Naive thymus-derived CD4-positive, alpha-beta T cell (primary cell): ENCODE data around the gene HSD11B1. TPM values are rescaled to one million over a fixed set of nuclear protein-coding genes. Genes with fewer than 3 reads are reported as not detected.

Experiments used
- ATAC-seq: fragments of 150-1000 bp; cut with Tn5 transposase; 2 replicates; pipeline ENCODE4 v1.10.0; 2021; ENCODE audit warnings: mild to moderate bottlenecking, moderate library complexity
- CTCF ChIA-PET: fragments of 350-600 bp; sonication (Branson Sonifier 250); formaldehyde crosslinking; loops from one replicate; lab custom pipeline; 2021; ENCODE audit warnings: antibody characterized with exemption; lab: Charles Lee
- POLR2A ChIA-PET: fragments of 350-600 bp; sonication (Branson Sonifier 250); formaldehyde crosslinking; loops from one replicate; lab custom pipeline; 2021; ENCODE audit warnings: antibody characterized with exemption, inconsistent platforms; lab: Charles Lee
- DNase-seq, 9 donors: peaks; one replicate each; pipeline versions ENCODE4 v3.0.0 to v3.0.0-alpha.2; 2020 to 2022; ENCODE audit warnings: mixed read lengths in 1 of 9
- H3K27ac ChIP-seq: one replicate; pipeline ENCODE4 v1.7.0; 2013; ENCODE audit warnings: mild to moderate bottlenecking, low read depth, low read length, moderate library complexity
- H3K27me3 ChIP-seq, 2 donors: one replicate each; pipeline ENCODE4 v1.7.0; 2013; ENCODE audit warnings: low read length in 2 of 2, mild to moderate bottlenecking in 2 of 2, moderate library complexity in 2 of 2; ENCODE audit not compliant: control insufficient read depth in 2 of 2, insufficient read depth in 2 of 2
- H3K36me3 ChIP-seq, 3 experiments: 1 replicate in 2 of 3; 2 replicates in 1 of 3; pipeline ENCODE4 v1.7.0; 2013; ENCODE audit warnings: low read length in 3 of 3, mild to moderate bottlenecking in 3 of 3, moderate library complexity in 1 of 3; ENCODE audit not compliant: insufficient read depth in 3 of 3, control insufficient read depth in 2 of 3
- H3K4me1 ChIP-seq, 2 donors: one replicate each; pipeline ENCODE4 v1.7.0; 2013; ENCODE audit warnings: low read length in 2 of 2, mild to moderate bottlenecking in 2 of 2, moderate library complexity in 1 of 2; ENCODE audit not compliant: control insufficient read depth in 2 of 2, insufficient read depth in 2 of 2
- H3K4me3 ChIP-seq: 2 replicates; pipeline ENCODE4 v1.7.0; 2013; ENCODE audit warnings: mild to moderate bottlenecking, low read length
- H3K9me3 ChIP-seq, 3 experiments: 1 replicate in 2 of 3; 2 replicates in 1 of 3; pipeline ENCODE4 v1.7.0; 2013; ENCODE audit warnings: low read length in 3 of 3; ENCODE audit not compliant: control insufficient read depth in 2 of 3
- H3K27ac Mint-ChIP-seq, 9 donors: one replicate each; pipeline ENCODE4 v1.8.0; 2020 to 2022; ENCODE audit warnings: mixed read lengths in 9 of 9, mild to moderate bottlenecking in 8 of 9, moderate library complexity in 5 of 9, inconsistent platforms in 2 of 9
- H3K27me3 Mint-ChIP-seq, 5 donors: one replicate each; pipeline ENCODE4 v1.8.0; 2021 to 2022; ENCODE audit warnings: mixed read lengths in 5 of 5, mild to moderate bottlenecking in 1 of 5
- H3K36me3 Mint-ChIP-seq, 5 donors: one replicate each; pipeline ENCODE4 v1.8.0; 2020 to 2022; ENCODE audit warnings: mixed read lengths in 5 of 5, mild to moderate bottlenecking in 3 of 5, inconsistent platforms in 1 of 5
- H3K4me1 Mint-ChIP-seq, 7 donors: one replicate each; pipeline ENCODE4 v1.8.0; 2020 to 2022; ENCODE audit warnings: mixed read lengths in 7 of 7, mild to moderate bottlenecking in 3 of 7, inconsistent platforms in 1 of 7
- H3K4me3 Mint-ChIP-seq, 10 donors: one replicate each; pipeline ENCODE4 v1.8.0; 2020 to 2022; ENCODE audit warnings: mild to moderate bottlenecking in 10 of 10, mixed read lengths in 10 of 10, moderate library complexity in 6 of 10, inconsistent platforms in 2 of 10
- H3K9me3 Mint-ChIP-seq, 11 donors: one replicate each; pipeline ENCODE4 v1.8.0; 2020 to 2022; ENCODE audit warnings: mixed read lengths in 11 of 11, mild to moderate bottlenecking in 4 of 11, inconsistent platforms in 1 of 11, moderate library complexity in 1 of 11
- intact Hi-C, 2 donors: fragments of 100-400 bp; cut with micrococcal nuclease; formaldehyde crosslinking; loops; one replicate each; pipeline ENCODE4 v1.15.1; 2023
- polyA plus RNA-seq, 2 donors: library from polyadenylated mRNA; unstranded; fragments of 300-500 nt; fragmentation: Illumina TruSeq; gene quantifications; one replicate each; pipeline ENCODE4 v1.2.3, GENCODE V29; 2021
- total RNA-seq, 6 experiments: library from RNA in 5 of 6; stranded (reverse) in 5 of 6; gene quantifications; 1 replicate in 5 of 6; 2 replicates in 1 of 6; pipeline ENCODE4 v1.2.3 and lab custom pipeline; 2021 to 2026

Gene HSD11B1
- total and polyA plus RNA-seq, 7 experiments from 2014 or later: 0.18 to 3.6 (median 0.50) TPM; not detected in 3

GRCh38 chr1:209742409-209743144, 37.9 kb downstream of the HSD11B1 start:
- Histone ChIP-seq H3K27me3 (no peaks in the 10 kb centered on the region), H3K4me1 (peaks cover 3 to 6% of the 10 kb centered on the region in 2 donors), H3K36me3 (no peaks in the 10 kb centered on the region), H3K27ac (no peak overlapping the region), H3K4me3 (no peak overlapping the region), H3K9me3 (no peaks in the 10 kb centered on the region)
- Mint-ChIP-seq H3K36me3 (no peaks in the 10 kb centered on the region), H3K27me3 (no peaks in the 10 kb centered on the region), H3K9me3 (peaks cover 0 to 2% (median 0%) of the 10 kb centered on the region in 11 donors), H3K27ac (peak overlapping the region in 1 of 9 donors; percentile 40), H3K4me1 (peaks cover 8 to 44% (median 15%) of the 10 kb centered on the region in 7 donors), H3K4me3 (no peak overlapping the region)
- POLR2A ChIA-PET: interaction anchor here (0.7 to 37.2 kb wide), 3 partner anchors 9 to 34 kb away, joined by 3 to 1558 read pairs (median 3); partner anchors contain the start of gene C1orf74
- DNase-seq (no peak), ATAC-seq (no peak)
- intact Hi-C loops: no loop called here
- CTCF ChIA-PET: interaction anchor here (0.7 to 1.7 kb wide), 4 partner anchors 9 to 173 kb away, joined by 3 to 4 read pairs (median 4); no protein-coding TSS in a partner anchor

GRCh38 chr1:209743145-209743482, 38.5 kb downstream of the HSD11B1 start:
- H3K36me3 Mint-ChIP-seq: no peaks in the 10 kb centered on the region
- POLR2A ChIA-PET: interaction anchor here (0.7 to 37.2 kb wide), 3 partner anchors 9 to 34 kb away, joined by 3 to 1558 read pairs (median 3); partner anchors contain the start of gene C1orf74
- H3K4me1 ChIP-seq: peaks cover 5 to 9% of the 10 kb centered on the region in 2 donors
- H3K9me3 Mint-ChIP-seq: peaks cover 0 to 2% (median 0%) of the 10 kb centered on the region in 11 donors
- intact Hi-C loops: no loop called here
- no peaks in the 10 kb centered on the region for H3K27me3 ChIP-seq
- peaks cover 13 to 49% (median 21%) of the 10 kb centered on the region in 7 donors for H3K4me1 Mint-ChIP-seq
- H3K27ac Mint-ChIP-seq: peak overlapping the region in 2 of 9 donors; percentile 5 to 40
- no peaks in the 10 kb centered on the region for H3K36me3 ChIP-seq
- no peak overlapping the region for H3K4me3 Mint-ChIP-seq
- no peaks in the 10 kb centered on the region for H3K27me3 Mint-ChIP-seq
- CTCF ChIA-PET: interaction anchor here (0.7 to 1.7 kb wide), 4 partner anchors 9 to 174 kb away, joined by 3 to 4 read pairs (median 4); no protein-coding TSS in a partner anchor
- H3K4me3 ChIP-seq: no peak overlapping the region
- ATAC-seq (no peak), DNase-seq (no peak)
- H3K9me3 ChIP-seq: no peaks in the 10 kb centered on the region
- H3K27ac ChIP-seq: no peak overlapping the region

DNA sequence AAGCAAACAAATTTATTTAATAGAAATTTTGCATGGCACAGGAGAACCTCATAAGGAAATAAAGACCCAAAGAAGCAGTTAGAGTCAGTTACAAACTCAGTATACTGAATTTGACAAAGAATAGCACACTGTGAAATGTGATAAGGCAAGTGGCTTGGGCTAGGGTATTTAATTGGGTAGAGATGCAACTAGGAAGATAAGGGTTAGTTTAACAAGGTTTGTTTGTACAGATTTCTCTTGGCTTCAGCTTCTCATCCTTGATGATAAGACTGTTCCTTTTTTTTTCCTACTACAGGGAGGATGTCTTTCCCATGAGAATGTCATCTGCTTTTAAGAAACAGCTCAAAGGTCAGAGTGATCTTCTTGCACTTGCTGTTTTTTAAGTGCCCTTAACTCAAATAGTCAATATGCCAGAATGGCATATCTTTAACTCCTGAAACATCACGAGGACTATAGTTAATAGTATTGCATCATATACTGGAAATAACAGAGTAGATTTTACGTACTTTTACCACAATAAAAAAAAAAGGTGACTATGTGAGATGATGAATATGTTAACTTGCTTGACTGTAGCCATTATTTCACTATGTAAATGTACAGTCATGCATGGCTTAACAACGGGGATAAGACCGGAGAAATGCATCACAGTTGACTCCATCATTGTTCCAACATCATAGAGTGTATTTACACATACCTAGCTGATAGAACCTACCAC, 42.0 kb downstream of the HSD11B1 start:
- H3K4me1 Mint-ChIP-seq: peaks cover 26 to 72% (median 48%) of the 10 kb centered on the region in 7 donors
- ChIA-PET CTCF (interaction anchor here (0.8 to 2.4 kb wide), 4 partner anchors 10 to 147 kb away, joined by 3 to 14 read pairs (median 8); partner anchors contain the start of gene TRAF3IP3), POLR2A (interaction anchor here (0.6 to 37.2 kb wide), 3 partner anchors 9 to 174 kb away, joined by 3 to 1558 read pairs (median 5); partner anchors contain the start of genes C1orf74 and TRAF3IP3)
- Histone ChIP-seq H3K9me3 (no peaks in the 10 kb centered on the region), H3K27ac (no peak overlapping the region), H3K27me3 (no peaks in the 10 kb centered on the region), H3K4me1 (peaks cover 32 to 33% of the 10 kb centered on the region in 2 donors), H3K4me3 (no peak overlapping the region), H3K36me3 (no peaks in the 10 kb centered on the region)
- H3K36me3 Mint-ChIP-seq: no peaks in the 10 kb centered on the region
- H3K9me3 Mint-ChIP-seq: no peaks in the 10 kb centered on the region
- DNase-seq: no peak
- no peak for ATAC-seq
- intact Hi-C loops: loop anchor here in 1 of 2 donors (1.0 to 5.0 kb wide), 6 partner anchors 53 to 177 kb away; no protein-coding TSS in a partner anchor
- peak overlapping the region in 1 of 10 donors; percentile 92 for H3K4me3 Mint-ChIP-seq
- H3K27ac Mint-ChIP-seq: peak overlapping the region in 6 of 9 donors; percentile 7 to 97 (median 94)
- H3K27me3 Mint-ChIP-seq: no peaks in the 10 kb centered on the region

DNA sequence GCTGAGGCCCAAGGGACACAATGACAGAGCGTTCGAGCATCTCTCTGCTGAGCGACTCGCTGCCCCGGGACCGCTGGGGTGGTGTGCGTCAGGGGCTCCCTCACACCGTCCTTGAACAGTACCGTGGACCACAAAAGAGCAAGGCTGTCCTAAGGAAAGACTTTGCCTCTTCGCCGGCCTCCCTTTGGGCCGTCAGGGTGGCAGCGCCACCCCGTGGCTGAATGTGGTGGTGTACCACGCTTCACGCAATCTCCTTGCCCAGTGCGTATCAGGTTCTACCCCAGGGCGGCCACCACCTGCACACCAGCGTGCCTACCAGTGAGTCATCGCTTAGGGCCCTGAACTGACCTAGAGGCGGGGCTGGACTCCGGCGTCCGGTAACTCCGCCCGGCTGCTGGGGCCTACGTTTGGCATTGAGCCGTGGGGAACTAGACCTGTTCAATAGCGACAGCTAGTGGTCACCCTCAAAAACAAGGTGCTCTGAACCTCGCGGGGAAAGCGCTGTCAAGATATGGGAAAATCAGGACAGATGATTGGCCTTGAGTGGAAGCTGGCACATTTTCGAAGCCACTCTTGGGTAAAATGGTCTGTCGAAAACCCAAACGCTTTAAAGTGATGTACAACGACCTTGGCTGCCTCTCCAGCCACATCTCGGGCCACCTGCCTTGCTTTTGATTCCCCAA, 43.1 kb downstream of the HSD11B1 start:
- CTCF ChIA-PET: interaction anchor here (0.6 to 3.0 kb wide), 25 partner anchors 9 to 179 kb away, joined by 3 to 52 read pairs (median 6); partner anchors contain the start of genes CAMK1G and TRAF3IP3
- H3K27ac ChIP-seq: peak overlapping the region; percentile 73
- peaks cover 0 to 4% (median 0%) of the 10 kb centered on the region in 5 donors for H3K36me3 Mint-ChIP-seq

DNA sequence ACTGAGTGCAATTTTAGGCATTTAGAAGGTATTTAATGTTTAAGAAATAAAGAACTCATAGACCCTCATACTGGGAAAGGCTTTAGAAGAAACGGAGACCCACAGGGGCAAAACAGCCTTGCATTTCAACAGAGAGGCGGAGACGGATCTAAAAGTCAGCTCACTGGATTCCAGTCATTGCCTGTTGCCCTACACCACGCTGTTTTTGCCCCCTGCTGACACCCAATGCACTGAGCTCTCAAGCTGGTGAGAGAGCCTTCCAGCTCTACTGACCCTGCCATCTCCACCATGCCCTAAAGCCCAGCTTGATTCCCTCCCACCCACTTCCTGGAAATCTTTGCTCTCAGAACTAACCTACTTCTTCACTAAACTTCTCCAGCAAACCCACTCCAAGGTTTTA, 44.0 kb downstream of the HSD11B1 start:
- intact Hi-C loops: loop anchor here (1.0 to 5.0 kb wide), 10 partner anchors 8 to 179 kb away; partner anchors contain the start of genes TRAF3IP3 (in 2 of the 2) and C1orf74 (in 1 of the 2)
- DNase-seq (no peak), ATAC-seq (no peak)
- Mint-ChIP-seq H3K9me3 (no peaks in the 10 kb centered on the region), H3K27me3 (no peaks in the 10 kb centered on the region), H3K4me1 (peaks cover 35 to 68% (median 60%) of the 10 kb centered on the region in 7 donors), H3K4me3 (peak overlapping the region; percentile 61 to 95 (median 91)), H3K36me3 (peaks cover 0 to 4% (median 0%) of the 10 kb centered on the region in 5 donors), H3K27ac (peak overlapping the region; percentile 87 to 99 (median 95))
- peak overlapping the region; percentile 73 for H3K27ac ChIP-seq
- no peaks in the 10 kb centered on the region for H3K36me3 ChIP-seq
- CTCF ChIA-PET: interaction anchor here (0.6 to 3.0 kb wide), 25 partner anchors 8 to 182 kb away, joined by 3 to 52 read pairs (median 6); partner anchors contain the start of genes CAMK1G and TRAF3IP3
- H3K9me3 ChIP-seq: no peaks in the 10 kb centered on the region
- peak overlapping the region; percentile 76 for H3K4me3 ChIP-seq
- POLR2A ChIA-PET: interaction anchor here (1.3 to 37.2 kb wide), 5 partner anchors 8 to 77 kb away, joined by 5 to 1558 read pairs (median 8); partner anchors contain the start of gene C1orf74
- H3K4me1 ChIP-seq: peaks cover 46 to 47% of the 10 kb centered on the region in 2 donors
- no peaks in the 10 kb centered on the region for H3K27me3 ChIP-seq

More for the DNA sequence above, 43.1 kb downstream of the HSD11B1 start:
- POLR2A ChIA-PET: interaction anchor here (0.6 to 37.2 kb wide), 5 partner anchors 9 to 104 kb away, joined by 4 to 1558 read pairs (median 8); partner anchors contain the start of gene C1orf74
- ATAC-seq (peak; percentile 96), DNase-seq (peak; percentile 73 to 90 (median 82))
- Histone ChIP-seq H3K4me1 (peaks cover 43 to 44% of the 10 kb centered on the region in 2 donors), H3K27me3 (no peaks in the 10 kb centered on the region), H3K9me3 (no peaks in the 10 kb centered on the region), H3K36me3 (no peaks in the 10 kb centered on the region), H3K4me3 (peak overlapping the region; percentile 76)
- no peaks in the 10 kb centered on the region for H3K27me3 Mint-ChIP-seq
- H3K4me1 Mint-ChIP-seq: peaks cover 31 to 74% (median 55%) of the 10 kb centered on the region in 7 donors
- H3K27ac Mint-ChIP-seq: peak overlapping the region; percentile 87 to 99 (median 95)
- H3K9me3 Mint-ChIP-seq: no peaks in the 10 kb centered on the region
- intact Hi-C loops: loop anchor here (1.0 to 5.0 kb wide), 11 partner anchors 9 to 178 kb away; partner anchors contain the start of genes TRAF3IP3 (in 2 of the 2) and C1orf74 (in 1 of the 2)
- peak overlapping the region; percentile 76 to 95 (median 92) for H3K4me3 Mint-ChIP-seq
